ENCODE measurements around the gene TDRD12.
"Not testable (repeated sequence)": the region's sequence is repeated elsewhere in the genome, so short reads cannot be mapped to it uniquely, and the experiment has no call there.

The TDRD12 gene

DNA sequence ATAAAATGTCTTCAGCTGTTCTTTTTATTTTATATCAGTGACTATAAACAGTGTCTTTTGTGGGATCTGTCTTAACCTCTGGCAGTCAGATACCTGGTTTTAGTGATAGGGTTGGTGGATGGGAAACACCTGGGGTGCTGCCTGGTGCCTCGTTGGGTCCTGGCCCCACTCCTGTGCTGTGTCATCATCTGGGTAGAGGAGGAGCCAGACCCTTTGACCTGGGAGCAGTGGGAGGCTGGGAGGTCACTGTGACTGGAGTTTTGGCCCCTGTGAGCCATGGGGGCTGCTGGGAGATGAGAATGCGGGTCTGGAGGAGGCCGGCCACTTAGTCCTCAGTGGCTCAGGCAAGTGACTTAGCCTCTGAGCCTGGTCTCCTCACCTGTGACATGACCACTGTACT is 29.4 kb downstream of the TDRD12 start:
- no peak for DNase-seq

DNA sequence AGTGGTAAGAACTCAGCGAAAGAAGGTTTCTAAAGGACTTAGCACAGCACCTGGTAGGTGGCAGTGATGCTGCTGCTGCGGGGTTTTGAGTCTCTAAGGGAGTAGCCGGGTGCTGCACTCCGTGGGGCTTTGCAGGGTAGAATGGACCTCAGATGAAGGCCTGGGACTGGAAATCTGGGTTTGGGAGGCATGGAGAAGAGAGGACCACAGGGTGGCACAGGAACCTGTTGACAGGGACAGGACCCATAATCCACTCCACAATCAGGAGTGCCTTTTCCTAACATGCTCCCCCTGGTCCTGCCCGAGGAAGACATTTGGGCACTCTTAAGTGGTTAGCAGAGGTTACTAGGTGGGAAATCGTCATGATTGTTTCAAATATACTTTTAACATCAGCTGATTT is 29.8 kb downstream of the TDRD12 start:
- DNase-seq, result no peak

DNA sequence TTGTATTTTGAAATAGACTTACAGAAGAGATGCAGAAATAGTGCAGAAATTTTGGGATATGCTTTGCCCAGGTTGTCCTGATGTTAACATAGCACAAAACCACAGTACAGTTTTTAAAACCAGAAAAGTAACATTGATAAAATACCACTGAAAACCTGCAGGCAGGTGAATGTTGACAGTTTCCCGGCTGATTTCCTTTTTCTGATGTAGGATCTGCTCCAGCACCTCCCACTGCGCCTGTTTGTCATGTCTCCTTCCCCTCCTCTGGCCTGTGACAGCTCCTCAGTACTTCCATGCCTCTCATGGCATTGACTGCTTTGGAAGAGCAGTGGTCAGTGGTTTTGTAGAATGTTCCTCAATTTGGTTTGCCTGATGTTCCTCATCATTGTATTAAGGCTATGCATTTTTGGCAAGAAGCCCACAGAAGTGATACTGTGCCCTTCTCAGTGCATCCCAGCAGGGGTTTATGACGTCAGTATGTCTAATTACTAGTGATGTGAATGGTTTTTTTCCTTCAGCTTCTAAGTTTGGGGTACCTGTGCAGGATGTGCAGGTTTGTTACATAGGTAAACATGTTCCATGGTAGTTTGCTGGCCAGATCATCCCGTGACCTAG is 31.0 kb downstream of the TDRD12 start:
- DNase-seq, result no peak

DNA sequence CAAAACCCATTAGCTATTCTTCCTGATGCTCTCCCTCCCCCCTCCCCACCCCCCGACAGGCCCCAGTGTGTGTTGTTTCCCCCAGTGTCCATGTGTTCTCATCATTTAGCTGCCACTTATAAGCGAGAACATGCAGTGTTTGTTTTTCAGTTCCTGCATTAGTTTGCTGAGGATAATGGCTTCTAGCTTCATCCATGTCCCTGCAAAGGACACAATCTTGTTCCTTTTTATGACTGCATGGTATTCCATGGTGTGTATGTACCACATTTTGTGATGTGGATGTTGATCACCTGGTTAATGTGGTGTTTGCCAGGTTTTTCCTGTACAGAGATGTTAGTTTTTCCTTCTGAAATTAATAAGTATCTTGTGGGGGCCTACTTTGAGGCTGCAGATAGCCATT is 31.5 kb downstream of the TDRD12 start:
- DNase-seq, result no peak

DNA sequence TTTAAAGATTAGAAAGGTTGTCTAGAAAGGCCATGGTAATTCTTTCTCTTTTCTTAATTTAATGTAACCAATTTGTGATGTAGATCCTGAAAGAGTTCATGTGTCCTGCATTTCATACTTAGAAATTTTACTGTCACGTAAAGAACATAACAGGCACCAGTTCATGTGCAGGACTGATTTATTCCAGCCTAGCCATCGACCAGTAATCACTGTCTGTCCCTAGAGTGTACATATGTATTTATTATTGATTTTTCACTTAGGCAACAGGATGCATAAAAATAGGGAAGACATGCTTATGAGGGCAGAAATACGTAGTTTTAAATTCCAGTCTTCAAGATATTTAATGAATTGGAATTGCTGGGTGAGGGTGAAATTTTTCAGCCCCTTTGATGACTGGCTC is 37.6 kb downstream of the TDRD12 start:
- no peak for DNase-seq

DNA sequence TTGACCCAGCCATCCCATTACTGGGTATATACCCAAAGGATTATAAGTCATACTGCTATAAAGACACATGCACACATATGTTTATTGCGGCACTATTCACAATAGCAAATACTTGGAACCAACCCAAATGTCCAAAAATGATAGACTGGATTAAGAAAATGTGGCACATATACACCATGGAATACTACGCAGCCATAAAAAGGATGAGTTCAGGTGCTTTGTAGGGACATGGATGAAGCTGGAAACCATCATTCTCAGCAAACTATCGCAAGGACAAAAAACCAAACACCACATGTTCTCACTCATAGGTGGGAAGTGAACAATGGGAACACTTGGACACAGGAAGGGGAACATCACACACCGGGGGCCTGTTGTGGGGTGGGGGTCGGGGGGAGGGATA is 45.8 kb downstream of the TDRD12 start:
- DNase-seq, result not testable (repeated sequence)

DNA sequence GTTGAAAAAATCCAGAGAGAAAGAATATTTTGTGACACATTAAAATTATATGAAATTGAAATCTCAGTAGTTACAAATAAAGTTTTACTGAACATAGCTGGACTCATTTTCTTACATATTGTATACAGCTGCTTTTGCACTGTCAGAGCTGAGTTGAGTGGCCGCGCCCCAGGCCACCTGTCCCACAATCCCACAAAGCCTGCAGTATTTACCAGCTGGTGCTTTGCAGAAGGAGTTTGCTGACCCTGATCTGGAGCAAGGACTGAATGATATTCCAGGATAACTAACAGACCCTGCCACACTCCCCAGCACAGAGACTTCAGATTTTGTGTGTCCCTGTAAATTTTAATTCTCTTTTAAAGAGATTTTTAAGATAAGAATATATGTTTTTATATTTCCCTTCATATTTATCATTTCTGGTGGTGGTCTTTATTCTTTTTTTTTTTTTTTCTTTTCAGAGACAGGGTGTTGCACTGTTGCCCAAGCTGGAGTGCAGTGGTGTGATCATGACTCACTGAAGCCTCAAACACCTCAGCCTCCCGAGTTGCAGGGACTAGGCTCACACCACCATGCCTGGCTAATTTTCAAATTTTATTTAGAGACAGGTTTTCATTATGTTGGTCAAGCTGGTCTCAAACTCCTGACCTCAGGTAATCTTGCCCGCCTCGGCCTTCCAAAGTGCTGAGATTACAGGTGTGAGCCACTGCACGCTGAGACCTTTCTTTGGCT is 48.5 kb downstream of the TDRD12 start:
- DNase-seq, result peak; percentile 43

DNA sequence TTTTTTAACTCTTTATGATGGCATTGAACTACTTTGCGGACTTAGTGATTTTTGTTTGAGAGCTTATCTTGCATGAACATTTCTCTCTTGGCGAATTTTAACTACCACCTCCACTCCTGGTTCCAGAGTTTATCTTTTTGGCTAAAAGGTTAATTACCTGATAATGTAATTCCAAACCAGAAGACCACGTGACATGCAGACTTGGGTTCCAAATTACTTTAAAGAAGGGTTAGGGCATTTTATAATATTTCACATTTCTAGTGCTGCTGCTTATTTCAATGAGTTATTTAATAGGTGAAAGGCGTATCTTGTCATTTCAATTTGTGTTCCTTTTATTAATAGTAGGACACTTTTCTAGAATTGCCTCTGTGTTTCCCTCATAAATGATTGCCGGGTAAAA is 52.0 kb downstream of the TDRD12 start:
- DNase-seq, result no peak

DNA sequence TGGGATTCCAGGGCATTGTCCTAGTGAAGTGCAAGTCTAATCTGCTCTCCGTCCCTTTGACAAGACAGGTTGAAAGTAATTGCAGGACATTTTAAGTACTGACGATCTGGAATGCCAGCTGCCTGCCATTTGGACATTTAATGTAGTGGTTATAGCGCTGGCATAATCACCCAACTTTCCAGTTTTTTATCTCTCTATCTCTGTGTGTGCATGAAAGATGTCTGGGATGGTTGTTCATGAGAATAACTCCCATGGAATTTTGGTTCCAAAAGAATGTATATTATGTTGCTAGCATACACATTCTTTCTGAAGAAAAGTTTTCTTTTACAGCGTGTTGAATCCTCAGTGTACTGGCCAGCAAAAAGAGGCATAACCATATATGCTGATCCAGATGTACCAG is 53.6 kb downstream of the TDRD12 start:
- no peak for DNase-seq

DNA sequence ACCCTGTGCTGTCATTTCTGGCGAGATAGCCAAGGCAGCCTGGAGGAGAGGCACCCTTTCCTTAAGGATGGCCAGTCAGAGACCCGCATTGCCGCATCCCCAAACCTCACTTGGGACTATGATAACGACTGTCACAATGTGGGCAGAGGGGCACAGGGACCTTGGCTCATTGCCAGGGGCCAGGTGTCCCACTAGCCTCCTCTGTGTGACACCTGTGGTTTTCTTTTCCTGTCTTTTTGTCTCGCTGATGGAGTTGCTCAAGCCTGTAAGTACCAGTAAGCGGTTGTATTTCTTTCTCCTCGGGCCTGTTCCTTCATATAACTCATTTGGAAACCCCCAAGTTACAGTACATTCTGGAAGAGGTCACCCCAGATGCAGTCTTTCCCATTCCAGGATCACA is 59.5 kb downstream of the TDRD12 start:
- DNase-seq, result no peak

DNA sequence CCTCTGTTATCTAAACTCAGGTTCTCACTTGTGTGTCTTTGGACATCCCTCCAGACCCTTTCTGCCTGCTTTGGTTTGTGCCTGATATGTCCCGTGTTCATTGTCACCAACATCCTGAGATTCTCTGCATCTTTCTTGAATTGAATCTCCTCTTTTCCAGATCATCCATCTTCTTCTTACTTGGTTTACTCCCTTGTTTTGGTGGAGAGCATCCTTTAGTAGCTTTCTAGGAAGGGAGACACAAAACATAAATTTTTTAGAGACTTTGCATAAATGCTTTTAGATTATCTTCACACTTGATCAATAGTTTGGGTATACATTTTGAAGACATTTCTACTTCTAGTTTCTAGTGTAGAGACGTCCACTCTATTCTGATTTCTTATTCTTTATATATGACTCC is 61.7 kb downstream of the TDRD12 start:
- no peak for DNase-seq

DNA sequence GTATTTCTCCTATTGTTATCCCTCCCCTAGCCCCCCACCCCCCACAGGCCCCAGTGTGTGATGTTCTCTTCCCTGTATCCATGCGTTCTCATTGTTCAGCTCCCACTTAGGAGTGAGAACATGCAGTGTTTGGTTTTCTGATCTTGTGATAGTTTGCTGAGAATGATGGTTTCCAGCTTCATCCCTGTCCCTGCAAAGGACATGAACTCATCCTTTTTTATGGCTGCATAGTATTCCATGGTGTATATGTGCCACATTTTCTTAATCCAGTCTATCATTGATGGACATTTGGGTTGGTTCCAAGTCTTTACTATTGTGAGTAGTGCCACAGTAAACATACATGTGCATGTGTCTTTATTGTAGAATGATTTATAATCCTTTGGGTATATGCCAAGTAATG is 62.5 kb downstream of the TDRD12 start:
- not testable (repeated sequence) for DNase-seq

DNA sequence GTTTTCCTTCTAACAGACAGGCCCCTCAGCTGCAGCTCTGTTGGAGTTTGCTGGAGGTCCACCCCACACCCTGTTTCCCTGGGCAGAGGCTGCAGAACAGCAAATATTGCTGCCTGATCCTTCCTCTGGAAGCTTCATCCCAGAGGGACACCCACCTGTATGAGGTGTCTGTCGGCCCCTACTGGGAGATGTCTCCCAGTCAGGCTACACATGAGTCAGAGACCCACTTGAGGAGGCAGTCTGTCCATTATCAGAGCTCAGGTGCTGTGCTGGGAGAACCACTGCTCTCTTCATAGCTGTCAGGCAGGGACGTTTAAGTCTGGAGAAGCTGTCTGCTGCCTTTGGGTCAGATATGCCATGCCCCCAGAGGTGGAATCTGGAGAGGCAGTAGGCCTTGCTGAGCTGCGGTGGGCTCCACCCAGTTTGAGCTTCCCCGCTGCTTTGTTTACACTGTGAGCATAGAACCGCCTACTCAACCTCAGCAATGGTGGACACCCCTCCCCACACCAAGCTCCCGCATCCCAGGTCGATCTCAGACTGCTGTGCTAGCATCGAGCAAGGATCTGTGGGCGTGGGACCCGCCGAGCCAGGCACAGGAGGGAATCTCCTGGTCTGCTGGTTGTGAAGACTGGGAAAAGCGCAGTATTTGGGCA is 67.7 kb downstream of the TDRD12 start:
- DNase-seq, result not testable (repeated sequence)

DNA sequence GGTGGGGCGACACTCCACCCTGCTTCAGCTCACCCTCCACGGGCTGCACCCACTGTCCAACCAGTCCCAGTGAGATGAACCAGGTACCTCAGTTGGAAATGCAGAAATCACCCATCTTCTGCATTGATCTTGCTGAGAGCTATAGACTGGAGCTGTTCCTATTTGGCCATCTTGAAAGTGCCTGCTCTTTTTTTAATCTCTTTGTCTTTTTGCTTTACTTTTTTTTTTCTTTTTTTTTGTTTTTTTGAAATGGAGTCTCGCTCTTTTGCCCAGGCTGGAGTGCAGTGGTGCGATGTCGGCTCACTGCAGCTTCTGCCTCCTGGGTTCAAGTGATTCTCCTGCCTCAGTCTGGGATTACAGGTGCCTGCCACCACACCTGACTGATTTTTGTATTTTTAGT is 68.3 kb downstream of the TDRD12 start:
- DNase-seq, result not testable (repeated sequence)

DNA sequence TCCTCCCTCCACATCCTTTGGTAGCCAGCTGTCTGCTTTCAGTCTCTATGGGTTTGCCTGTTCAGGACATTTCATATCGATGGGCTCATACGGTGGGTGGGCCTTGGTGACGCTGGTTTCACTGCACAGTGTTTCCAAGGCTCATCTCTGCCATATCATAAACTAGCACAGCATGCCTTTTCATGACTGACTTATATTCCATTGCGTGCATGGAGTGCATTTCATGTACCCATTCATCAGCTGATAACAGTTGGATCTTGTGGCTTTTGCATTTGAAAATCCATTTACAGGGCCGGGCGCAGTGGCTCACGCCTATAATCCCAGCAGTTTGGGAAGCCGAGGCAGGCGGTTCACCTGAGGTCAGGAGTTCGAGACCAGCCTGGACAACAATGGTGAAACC is 69.9 kb downstream of the TDRD12 start:
- DNase-seq, result no peak

DNA sequence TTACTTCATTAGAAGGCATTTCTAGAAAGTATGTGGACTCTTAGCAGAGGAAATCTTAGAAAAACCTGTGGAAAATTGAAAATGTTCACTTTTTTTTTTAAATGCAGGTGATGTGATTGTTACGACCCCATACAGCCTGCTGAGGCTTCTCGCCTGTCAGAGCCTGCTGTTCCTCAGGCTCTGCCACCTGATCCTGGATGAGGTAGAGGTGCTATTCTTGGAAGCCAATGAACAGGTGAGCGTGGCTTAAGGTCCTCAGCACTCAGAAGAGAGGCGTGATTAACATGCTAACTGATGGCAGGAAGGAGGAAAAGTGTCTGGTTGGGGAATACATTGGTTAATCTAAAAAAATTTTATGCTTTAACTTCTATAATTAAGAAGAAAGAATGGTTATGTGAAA is 78.6 kb downstream of the TDRD12 start:
- no peak for DNase-seq

DNA sequence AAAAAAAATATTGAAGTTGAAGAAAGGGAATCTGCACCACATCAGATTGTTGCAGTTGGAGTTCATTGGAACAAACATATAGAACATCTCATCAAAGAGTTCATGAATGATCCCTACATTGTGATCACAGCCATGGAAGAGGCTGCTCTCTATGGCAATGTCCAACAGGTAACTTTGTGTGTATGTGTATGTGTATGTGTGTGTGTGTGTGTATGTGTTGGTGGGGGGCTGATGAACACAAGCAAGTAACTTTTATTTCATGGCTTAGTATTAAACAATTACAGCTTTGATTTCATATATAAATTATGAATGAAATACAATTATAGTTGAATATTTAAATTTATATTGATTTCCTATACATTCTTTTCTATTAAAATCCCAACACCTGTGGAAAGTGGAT is 80.6 kb downstream of the TDRD12 start:
- no peak for DNase-seq

DNA sequence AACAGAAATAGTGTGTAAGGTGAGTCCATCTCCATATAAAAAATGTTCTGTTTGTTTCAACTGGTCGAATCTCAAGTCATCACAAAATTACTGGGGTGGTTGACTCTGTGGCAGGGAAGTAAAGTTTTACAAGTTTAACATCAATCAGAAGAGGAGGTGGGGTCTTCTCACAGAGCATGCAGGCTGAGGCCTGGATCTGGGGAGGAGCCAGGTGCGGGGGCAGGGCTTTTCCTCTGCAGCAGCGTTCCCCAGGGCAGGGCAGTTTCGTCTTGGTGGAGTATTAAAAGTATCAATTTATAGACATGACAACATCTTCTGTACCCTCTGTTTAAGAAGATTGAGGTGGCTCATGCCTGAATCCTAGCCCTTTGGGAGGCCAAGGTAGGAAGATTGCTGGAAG is 81.2 kb downstream of the TDRD12 start:
- DNase-seq, result no peak

DNA sequence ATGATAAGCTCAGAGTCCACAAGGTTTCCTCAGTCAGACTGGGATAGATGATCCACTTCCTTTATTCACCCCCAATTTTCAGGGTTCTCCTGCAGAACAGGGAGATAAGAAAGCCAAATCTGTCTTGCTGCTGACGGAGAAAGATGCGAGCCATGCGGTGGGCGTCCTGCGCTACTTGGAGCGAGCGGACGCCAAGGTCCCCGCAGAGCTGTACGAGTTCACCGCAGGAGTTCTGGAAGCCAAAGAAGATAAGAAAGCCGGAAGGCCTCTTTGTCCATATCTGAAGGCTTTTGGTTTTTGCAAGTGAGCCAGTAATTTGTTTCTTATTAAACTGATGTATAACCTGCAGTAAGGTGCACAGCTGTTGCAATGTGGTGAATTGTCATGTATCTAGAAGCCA is 83.3 kb downstream of the TDRD12 start:
- DNase-seq, result no peak

DNA sequence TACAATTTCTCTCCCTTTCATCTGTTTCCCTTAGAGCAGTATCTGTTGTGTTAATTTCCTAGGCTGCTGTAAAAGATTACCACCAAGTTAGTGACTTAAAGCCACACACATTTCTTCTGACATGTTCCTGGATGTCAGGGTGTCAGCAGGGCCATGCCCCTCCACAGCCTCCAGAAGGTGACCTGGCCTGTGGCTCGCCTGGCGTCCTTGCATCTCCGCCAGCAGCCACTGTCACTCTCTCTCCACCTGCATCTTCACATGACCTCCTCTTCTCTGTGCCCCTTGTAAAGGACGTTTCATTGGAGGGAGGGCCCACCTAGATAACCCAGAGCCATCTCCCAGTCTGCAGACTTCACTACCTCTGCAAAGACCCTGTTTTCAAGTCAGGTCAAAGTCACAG is 88.7 kb downstream of the TDRD12 start:
- DNase-seq, result no peak

DNA sequence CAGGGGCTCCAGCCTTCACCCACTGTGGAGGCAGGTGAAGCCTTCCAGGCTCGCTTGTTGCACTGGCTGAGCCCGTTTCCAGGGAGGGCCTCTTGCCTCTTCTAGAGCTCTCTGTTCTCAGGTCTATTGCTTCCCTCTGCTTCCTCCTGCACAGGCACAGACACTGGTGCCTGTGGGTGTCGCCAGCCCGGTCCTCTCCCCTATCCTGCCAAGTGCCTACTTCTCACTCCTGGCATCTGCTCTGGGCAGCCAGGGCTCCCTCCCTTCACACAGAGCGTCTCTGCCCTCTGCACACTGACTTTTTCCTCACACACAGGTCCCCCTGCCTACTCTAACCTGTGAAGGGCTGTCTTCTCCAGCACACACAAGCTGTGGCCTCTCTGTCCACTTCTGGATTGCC is 89.7 kb downstream of the TDRD12 start:
- DNase-seq, result no peak

DNA sequence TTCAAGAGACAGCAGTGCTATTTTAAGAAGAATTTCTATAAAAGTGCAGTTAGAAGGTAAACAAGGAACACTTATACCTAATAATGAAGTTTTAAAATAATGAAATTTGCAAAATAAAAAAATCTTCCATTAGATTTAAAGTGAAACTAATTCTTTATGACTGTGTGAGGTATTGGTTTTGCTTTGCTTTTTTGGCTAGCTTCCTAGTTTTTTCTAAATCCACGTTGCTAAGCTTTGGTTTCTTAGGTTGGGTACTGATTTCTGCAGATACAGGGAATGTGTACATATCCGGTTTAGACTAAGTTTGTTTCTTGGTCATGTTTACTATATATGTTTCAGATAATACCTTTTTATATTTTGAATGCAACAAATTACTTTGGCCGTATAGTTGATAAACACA is 90.2 kb downstream of the TDRD12 start:
- no peak for DNase-seq

DNA sequence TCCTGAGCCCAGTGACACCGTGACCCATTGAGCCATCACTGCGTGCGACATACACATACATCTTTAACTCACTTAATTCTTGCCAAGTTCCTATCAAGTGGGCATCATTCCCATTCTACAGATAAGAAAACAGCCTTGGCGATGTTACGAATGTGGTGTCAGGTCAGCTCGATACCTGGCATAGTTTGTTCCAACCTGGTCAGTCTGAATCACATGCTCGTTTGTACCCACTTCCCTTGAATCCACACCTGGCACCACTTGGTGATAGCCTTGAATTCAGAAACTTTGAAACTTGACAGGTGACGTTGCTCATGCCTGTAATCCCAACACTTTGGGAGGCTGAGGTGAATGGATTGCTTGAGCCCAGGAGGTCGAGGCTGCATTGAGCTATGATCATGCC is 90.9 kb downstream of the TDRD12 start:
- DNase-seq, result no peak

DNA sequence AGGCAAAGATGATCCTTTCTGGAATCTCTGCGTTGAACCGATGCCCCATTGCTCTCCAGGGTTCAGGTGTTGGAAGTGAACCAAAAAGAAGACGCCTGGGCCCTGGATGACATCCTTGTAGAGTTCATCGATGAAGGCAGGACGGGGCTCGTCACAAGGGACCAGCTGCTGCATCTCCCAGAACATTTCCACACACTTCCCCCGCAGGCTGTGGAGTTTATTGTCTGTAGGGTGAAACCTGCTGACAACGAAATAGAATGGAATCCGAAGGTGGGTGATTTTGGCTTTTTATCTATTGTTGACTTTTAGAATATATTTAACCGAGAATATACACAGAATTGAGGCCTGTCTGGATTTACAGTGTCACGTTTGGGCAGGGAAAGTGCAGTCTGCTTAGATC is 91.6 kb downstream of the TDRD12 start:
- DNase-seq, result no peak

DNA sequence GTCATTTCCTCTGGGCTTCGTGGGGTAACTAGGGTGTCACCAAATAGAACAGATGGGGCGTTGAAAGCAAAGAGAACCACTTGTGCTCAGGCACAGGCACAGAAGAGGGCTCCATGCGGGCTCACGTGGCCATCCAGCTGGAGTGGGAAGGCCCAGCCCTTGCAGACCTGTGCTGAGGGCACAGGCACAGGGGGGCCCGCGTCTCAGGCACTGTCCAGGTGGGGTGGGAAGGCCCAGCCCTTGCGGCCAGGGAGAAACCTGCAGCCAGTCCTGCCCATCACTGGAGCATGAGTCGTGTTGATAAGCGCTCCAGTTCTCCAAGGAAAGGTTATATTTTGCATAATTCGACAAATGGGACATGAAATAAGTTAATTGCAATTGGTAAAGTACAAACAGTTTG is 92.5 kb downstream of the TDRD12 start:
- no peak for DNase-seq
